Gastrocnemius medialis (tissue), 4 donors: Measurements from ENCODE around the gene SNAPC4. TPM values are rescaled to one million over a fixed set of nuclear protein-coding genes. Genes with fewer than 3 reads are reported as not detected.

ENCODE experiments used
- ATAC-seq, 2 donors: fragments of 150-250 bp; one replicate each; pipeline ENCODE4 v1.9.1; 2016
- DNase-seq, 2 donors: peaks; one replicate each; pipeline ENCODE4 v3.0.0-alpha.2; 2019
- H3K27ac ChIP-seq, 4 donors: fragments of 200-600 bp; sonication (generic); 1 replicate in 1 of 4; 2 replicates in 3 of 4; pipeline ENCODE4 v1.5.1; 2016 to 2018; ENCODE audit warnings: mild to moderate bottlenecking in 2 of 4, moderate library complexity in 1 of 4
- H3K27me3 ChIP-seq, 3 donors: fragments of 200-600 bp; sonication (generic) in 2 of 3; 1 replicate in 1 of 3; 2 replicates in 2 of 3; pipeline versions ENCODE4 v1.5.1 to v1.6.0; 2016 to 2019; ENCODE audit warnings: mild to moderate bottlenecking in 1 of 3, moderate library complexity in 1 of 3
- H3K36me3 ChIP-seq, 2 donors: fragments of 200-600 bp; sonication (generic) in 1 of 2; one replicate each; pipeline ENCODE4 v1.5.1; 2017 to 2018
- H3K4me1 ChIP-seq, 2 donors: fragments of 200-600 bp; sonication (generic) in 1 of 2; one replicate each; pipeline ENCODE4 v1.5.1; 2016 to 2017; ENCODE audit warnings: mild to moderate bottlenecking in 2 of 2
- H3K4me3 ChIP-seq, 4 donors: fragments of 200-600 bp; sonication (generic) in 3 of 4; 1 replicate in 1 of 4; 2 replicates in 3 of 4; pipeline ENCODE4 v1.5.1; 2016 to 2019; ENCODE audit warnings: mild to moderate bottlenecking in 2 of 4
- H3K9me3 ChIP-seq, 3 donors: fragments of 200-600 bp; sonication (generic) in 2 of 3; 1 replicate in 1 of 3; 2 replicates in 2 of 3; pipeline ENCODE4 v1.5.1; 2016 to 2019
- CTCF ChIP-seq, 5 experiments: fragments of 450-650 bp in 3 of 5; fragments of 200-600 bp in 2 of 5; sonication (generic) in 2 of 5; IDR thresholded peaks in 4 of 5; conservative IDR thresholded peaks in 1 of 5; 1 replicate in 4 of 5; 2 replicates in 1 of 5; pipeline ENCODE4 v1.5.1; 2016 to 2019; ENCODE audit warnings: antibody characterized with exemption in 5 of 5, mild to moderate bottlenecking in 3 of 5, moderate library complexity in 3 of 5
- POLR2A ChIP-seq, 2 donors: fragments of 450-650 bp; IDR thresholded peaks; one replicate each; pipeline ENCODE4 v1.6.1; 2017; ENCODE audit warnings: antibody characterized with exemption in 2 of 2, mild to moderate bottlenecking in 2 of 2, moderate library complexity in 2 of 2
- in situ Hi-C, 4 donors: fragments of 200-750 bp; cut with MboI; loops; one replicate each; pipeline versions ENCODE4 v1.15.0 to v1.8.0; 2017; ENCODE audit warnings: low sequenced_read_pairs in 4 of 4
- intact Hi-C: fragments of 100-400 bp; cut with DNase I; formaldehyde crosslinking; loops from one replicate; pipeline ENCODE4 v1.15.1; 2023; ENCODE audit warnings: low total_unique reads
- total RNA-seq, 4 donors: library from RNA; depleted of rRNA; stranded (reverse); fragments of >200 nt; gene quantifications; one replicate each; pipeline versions ENCODE4 v1.1.0 to v1.2.3, GENCODE V29; 2016

The SNAPC4 gene
- total RNA-seq, 4 donors from 2014 or later: 2.3 to 6.0 (median 3.9) TPM

- DNase-seq (no peak), ATAC-seq (no peak)
- no peaks in the 10 kb centered on the region for H3K27me3 ChIP-seq
- no peaks in the 10 kb centered on the region for H3K9me3 ChIP-seq
- no peak overlapping the region for H3K27ac ChIP-seq
- intact Hi-C loops (no loop called here), in situ Hi-C loops (no loop called here)
- H3K4me1 ChIP-seq: no peaks in the 10 kb centered on the region
- peaks cover 0 to 44% of the 10 kb centered on the region in 2 donors for H3K36me3 ChIP-seq
- no peak overlapping the region for H3K4me3 ChIP-seq
- no peak for TF ChIP-seq POLR2A (IDR thresholded peaks at IDR 0.05)
- no peak for TF ChIP-seq CTCF (IDR thresholded peaks at IDR 0.05 in 4 of 5, conservative IDR thresholded peaks at IDR 0.05 in 1 of 5)
These were observed 21.6 kb downstream of the SNAPC4 start for GRCh38 chr9:136378170-136379002.

GRCh38 chr9:136377341-136378169 is 22.4 kb downstream of the SNAPC4 start:
- Histone ChIP-seq H3K36me3 (peaks cover 0 to 35% of the 10 kb centered on the region in 2 donors), H3K4me3 (no peak overlapping the region), H3K4me1 (no peaks in the 10 kb centered on the region), H3K27me3 (peaks cover 0 to 2% (median 0%) of the 10 kb centered on the region in 3 donors), H3K27ac (no peak overlapping the region), H3K9me3 (no peaks in the 10 kb centered on the region)
- DNase-seq: no peak
- in situ Hi-C loops: no loop called here
- TF ChIP-seq CTCF (IDR thresholded peaks at IDR 0.05 in 4 of 5, conservative IDR thresholded peaks at IDR 0.05 in 1 of 5) (no peak), POLR2A (IDR thresholded peaks at IDR 0.05) (no peak)
- intact Hi-C loops: no loop called here
- no peak for ATAC-seq

GRCh38 chr9:136376457-136376856 is 23.5 kb downstream of the SNAPC4 start:
- in situ Hi-C loops (no loop called here), intact Hi-C loops (no loop called here)
- Histone ChIP-seq H3K4me3 (no peak overlapping the region), H3K9me3 (no peaks in the 10 kb centered on the region), H3K36me3 (peaks cover 0 to 26% of the 10 kb centered on the region in 2 donors), H3K27me3 (peaks cover 0 to 5% (median 0%) of the 10 kb centered on the region in 3 donors), H3K4me1 (no peaks in the 10 kb centered on the region), H3K27ac (no peak overlapping the region)
- TF ChIP-seq CTCF (IDR thresholded peaks at IDR 0.05 in 4 of 5, conservative IDR thresholded peaks at IDR 0.05 in 1 of 5) (no peak), POLR2A (IDR thresholded peaks at IDR 0.05) (no peak)
- ATAC-seq: no peak
- DNase-seq: no peak

GRCh38 chr9:136375096-136375495 is 24.9 kb downstream of the SNAPC4 start:
- no peaks in the 10 kb centered on the region for H3K9me3 ChIP-seq
- intact Hi-C loops (no loop called here), in situ Hi-C loops (no loop called here)
- DNase-seq (no peak), ATAC-seq (no peak)
- peaks cover 0 to 15% of the 10 kb centered on the region in 2 donors for H3K36me3 ChIP-seq
- TF ChIP-seq CTCF (IDR thresholded peaks at IDR 0.05 in 4 of 5, conservative IDR thresholded peaks at IDR 0.05 in 1 of 5) (no peak), POLR2A (IDR thresholded peaks at IDR 0.05) (no peak)
- H3K4me1 ChIP-seq: no peaks in the 10 kb centered on the region
- no peak overlapping the region for H3K27ac ChIP-seq
- peaks cover 0 to 5% (median 0%) of the 10 kb centered on the region in 3 donors for H3K27me3 ChIP-seq
- H3K4me3 ChIP-seq: no peak overlapping the region
